IMR-90 (cell line): ENCODE data around the gene OSGEP. TPM values are rescaled to one million over a fixed set of nuclear protein-coding genes. Genes with fewer than 3 reads are reported as not detected.
"Not testable (repeated sequence)": the region's sequence is repeated elsewhere in the genome, so short reads cannot be mapped to it uniquely, and the experiment has no call there.

Experiments used
- ATAC-seq: fragments of 200-7000 bp; cut with Tn5 transposase; 2 replicates; pipeline ENCODE4 v1.9.1; 2020; ENCODE audit warnings: low read depth, mild to moderate bottlenecking, moderate library complexity
- BruUV-seq: library from RNA; stranded (reverse); fragments of 400-500 nt; replicated peaks from 2 replicates; lab custom pipeline; 2021; lab: Mats Ljungman, UMichigan
- CTCF ChIA-PET: fragments of 300-600 bp; formaldehyde crosslinking; extraction: SDS; loops from one replicate; lab custom pipeline; 2021; ENCODE audit warnings: antibody characterized with exemption; lab: Yijun Ruan, JAX
- POLR2A ChIA-PET: fragments of 300-600 bp; sonication (Branson Sonifier 250); formaldehyde crosslinking; loops from one replicate; lab custom pipeline; 2022; ENCODE audit warnings: antibody characterized with exemption; ENCODE audit not compliant: unreplicated experiment; lab: Charles Lee
- DNase-seq: peaks from one replicate; pipeline ENCODE4 v3.0.0; 2013
- H2AFZ ChIP-seq: replicated peaks from 2 replicates; pipeline ENCODE3; 2013; ENCODE audit warnings: low read length, mild to moderate bottlenecking; ENCODE audit not compliant: poor library complexity
- H2AK5ac ChIP-seq: 2 replicates; pipeline ENCODE4 v1.6.1; 2013; ENCODE audit warnings: low read depth, low read length, inconsistent platforms
- H2AK9ac ChIP-seq: replicated peaks from 2 replicates; pipeline ENCODE3; 2013; ENCODE audit warnings: mild to moderate bottlenecking, low read depth, low read length, moderate library complexity; ENCODE audit not compliant: poor library complexity
- H2BK120ac ChIP-seq: 2 replicates; pipeline ENCODE4 v1.6.1; 2013; ENCODE audit warnings: low read depth, low read length, inconsistent platforms
- H2BK15ac ChIP-seq: 3 replicates; pipeline ENCODE4 v1.6.1; 2013; ENCODE audit warnings: low read depth, low read length, inconsistent platforms
- H2BK20ac ChIP-seq: 2 replicates; pipeline ENCODE4 v1.6.1; 2013; ENCODE audit warnings: low read depth, mild to moderate bottlenecking, inconsistent platforms, low read length, moderate library complexity
- H2BK5ac ChIP-seq: 2 replicates; pipeline ENCODE4 v1.6.1; 2013; ENCODE audit warnings: mild to moderate bottlenecking, low read depth, low read length, inconsistent platforms; ENCODE audit not compliant: poor library complexity, severe bottlenecking
- H3K14ac ChIP-seq: replicated peaks from 2 replicates; pipeline ENCODE4 v1.6.1; 2013; ENCODE audit warnings: low read depth, low read length, inconsistent platforms
- H3K18ac ChIP-seq: 2 replicates; pipeline ENCODE4 v1.6.1; 2013; ENCODE audit warnings: low read depth, low read length, control low read depth
- H3K23ac ChIP-seq: 2 replicates; pipeline ENCODE4 v1.6.1; 2013; ENCODE audit warnings: low read depth, low read length, inconsistent platforms
- H3K27ac ChIP-seq: 2 replicates; pipeline ENCODE4 v1.5.1; 2013; ENCODE audit warnings: mild to moderate bottlenecking, control low read depth, low read length; ENCODE audit not compliant: insufficient read depth
- H3K27me3 ChIP-seq: 2 replicates; pipeline ENCODE4 v1.6.1; 2013; ENCODE audit warnings: low read length; ENCODE audit not compliant: control insufficient read depth, insufficient read depth
- H3K36me3 ChIP-seq: 2 replicates; pipeline ENCODE4 v1.6.1; 2013; ENCODE audit warnings: low read length, mixed read lengths; ENCODE audit not compliant: control insufficient read depth, insufficient read depth
- H3K4ac ChIP-seq: 2 replicates; pipeline ENCODE4 v1.6.1; 2013; ENCODE audit warnings: low read depth, low read length, inconsistent platforms
- H3K4me1 ChIP-seq: 2 replicates; pipeline ENCODE4 v1.6.1; 2013; ENCODE audit warnings: low read length, mixed read lengths; ENCODE audit not compliant: control insufficient read depth, insufficient read depth
- H3K4me2 ChIP-seq: 2 replicates; pipeline ENCODE4 v1.6.1; 2013; ENCODE audit warnings: low read depth, mild to moderate bottlenecking, control low read depth, low read length, moderate library complexity
- H3K4me3 ChIP-seq: 2 replicates; pipeline ENCODE4 v1.5.1; 2013; ENCODE audit warnings: low read depth, mild to moderate bottlenecking, control low read depth, low read length, moderate library complexity; ENCODE audit not compliant: insufficient read depth
- H3K56ac ChIP-seq: 2 replicates; pipeline ENCODE4 v1.6.1; 2013; ENCODE audit warnings: low read length, inconsistent platforms; ENCODE audit not compliant: insufficient read depth; ENCODE audit errors: extremely low read depth
- H3K79me1 ChIP-seq, 2 experiments: 2 replicates each; pipeline ENCODE4 v1.6.1; 2013; ENCODE audit warnings: low read length in 2 of 2, inconsistent platforms in 1 of 2, low read depth in 1 of 2
- H3K9ac ChIP-seq: 2 replicates; pipeline ENCODE4 v1.6.1; 2013; ENCODE audit warnings: low read depth, low read length, control low read depth
- H3K9me1 ChIP-seq: 2 replicates; pipeline ENCODE4 v1.6.1; 2013; ENCODE audit warnings: low read length, inconsistent platforms; ENCODE audit not compliant: insufficient read depth
- H3K9me3 ChIP-seq: 2 replicates; pipeline ENCODE4 v1.6.1; 2013; ENCODE audit warnings: low read length; ENCODE audit not compliant: control insufficient read depth, insufficient read depth
- H4K20me1 ChIP-seq: 2 replicates; pipeline ENCODE4 v1.6.1; 2013; ENCODE audit warnings: low read length, inconsistent platforms; ENCODE audit not compliant: insufficient read depth
- H4K5ac ChIP-seq: 2 replicates; pipeline ENCODE4 v1.6.1; 2013; ENCODE audit warnings: mild to moderate bottlenecking, low read depth, low read length, control low read depth
- H4K8ac ChIP-seq, 2 experiments: 2 replicates each; pipeline ENCODE4 v1.6.1; 2013; ENCODE audit warnings: low read depth in 2 of 2, low read length in 2 of 2, control low read depth in 1 of 2, inconsistent platforms in 1 of 2
- H4K91ac ChIP-seq: 2 replicates; pipeline ENCODE4 v1.6.1; 2013; ENCODE audit warnings: low read depth, low read length, inconsistent platforms; ENCODE audit not compliant: insufficient read depth
- CHD1 ChIP-seq: IDR thresholded peaks from 2 replicates; pipeline ENCODE4 v1.6.1; 2012; ENCODE audit warnings: low read depth, low read length, improper control_type of control experiment
- MAFK ChIP-seq: IDR thresholded peaks from 2 replicates; pipeline ENCODE4 v1.6.1; 2012; ENCODE audit warnings: low read depth, low read length, improper control_type of control experiment
- NFE2L2 ChIP-seq: fragments of 150-350 bp; IDR thresholded peaks from 2 replicates; pipeline ENCODE4 v1.6.1; 2016; ENCODE audit warnings: low read depth, mild to moderate bottlenecking, low read length
- WGBS, 2 experiments: methylation state at CpG; one replicate each; pipeline versions ENCODE4 v1.1.5 to v1.1.7; 2013; ENCODE audit warnings: missing lambda C conversion rate in 2 of 2; ENCODE audit not compliant: insufficient read length in 1 of 2; ENCODE audit errors: extremely low coverage in 2 of 2; 5-methylcytosine and 5-hydroxymethylcytosine counted together
- dilution Hi-C: fragments of 300-500 bp; cut with HindIII; formaldehyde crosslinking; loops from one replicate; pipeline ENCODE4 v1.14.3; 2018; ENCODE audit warnings: low sequenced_read_pairs; ENCODE audit not compliant: unreplicated experiment
- in situ Hi-C: fragments of 300-500 bp; cut with MboI; formaldehyde crosslinking; loops from 3 replicates; pipeline ENCODE4 v1.14.3; 2019; ENCODE audit warnings: low sequenced_read_pairs, inconsistent platforms, mixed read lengths
- intact Hi-C: fragments of 100-400 bp; cut with micrococcal nuclease; formaldehyde crosslinking; loops from 2 replicates; pipeline ENCODE4 v1.10.0; 2022
- polyA plus RNA-seq, 3 experiments: library from polyadenylated mRNA; depleted of rRNA; stranded (reverse); fragments of >200 nt; gene quantifications; 2 replicates each; pipeline ENCODE4 v1.2.3, GENCODE V29; 2012; ENCODE audit warnings: low replicate concordance in 1 of 3
- total RNA-seq: library from RNA; depleted of rRNA; stranded (reverse); fragments of >200 nt; gene quantifications from 2 replicates; pipeline ENCODE4 v1.2.3, GENCODE V29; 2012

Gene OSGEP
- total and polyA plus RNA-seq, 2 of the 4 experiments (the other 2 are of a cell fraction): 24.7 to 32.4 TPM

DNA sequence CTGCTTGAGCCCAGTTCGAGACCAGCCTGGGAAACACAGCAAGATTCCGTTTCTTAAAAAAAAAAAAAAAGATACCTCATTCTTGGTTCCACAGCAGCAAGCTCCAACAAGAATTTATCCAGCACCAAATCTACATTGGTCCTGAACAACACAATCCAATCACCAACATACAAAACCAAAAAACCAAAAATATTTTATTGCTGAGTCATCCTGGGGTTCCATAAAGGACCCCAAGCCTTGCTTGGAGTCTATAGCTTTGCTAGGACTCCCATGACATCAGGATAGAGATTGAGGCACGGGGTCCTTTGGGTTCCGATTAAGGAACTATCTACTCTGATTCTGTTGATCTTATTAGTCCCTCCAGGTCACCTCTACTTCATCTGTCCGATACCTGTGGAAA is 7.7 kb downstream of the OSGEP start:
- Histone ChIP-seq H3K4me2 (no peak overlapping the region), H3K23ac (no peak overlapping the region), H2BK15ac (no peak overlapping the region), H3K18ac (no peak overlapping the region), H3K27me3 (no peaks in the 10 kb centered on the region), H3K9me1 (no peaks in the 10 kb centered on the region), H3K4me1 (no peaks in the 10 kb centered on the region), H2BK120ac (no peak overlapping the region), H3K36me3 (peaks cover 32% of the 10 kb centered on the region), H4K5ac (no peak overlapping the region), H3K9me3 (no peaks in the 10 kb centered on the region), H3K4me3 (no peak overlapping the region), H2AK9ac (no peak overlapping the region), H3K27ac (no peak overlapping the region), H2AFZ (no peak overlapping the region), H3K4ac (no peak overlapping the region), H3K56ac (no peak overlapping the region), H3K79me1 (no peaks in the 10 kb centered on the region), H4K8ac (no peak overlapping the region), H3K9ac (no peak overlapping the region), H2BK5ac (no peak overlapping the region), H4K91ac (no peak overlapping the region), H4K20me1 (no peaks in the 10 kb centered on the region), H2BK20ac (no peak overlapping the region), H2AK5ac (no peak overlapping the region), H3K14ac (no peak overlapping the region)
- in situ Hi-C loops (no loop called here), intact Hi-C loops (loop anchor here (10.0 kb wide), 1 partner anchor 82 kb away; no protein-coding TSS in a partner anchor), dilution Hi-C loops (no loop called here)
- no TSS peak for BruUV-seq
- DNase-seq: no peak
- TF ChIP-seq CHD1 (no peak), NFE2L2 (peak; percentile 93), MAFK (peak; percentile 42; the same call in 1 of the 2 replicates)
- ATAC-seq: no peak
- WGBS, 2 experiments: 100% methylated on average over 1 of the region's 5 CpGs; no CpG with 5 or more reads in 1 of the 2 experiments
- CTCF ChIA-PET: no interaction called here
- POLR2A ChIA-PET: no interaction called here

DNA sequence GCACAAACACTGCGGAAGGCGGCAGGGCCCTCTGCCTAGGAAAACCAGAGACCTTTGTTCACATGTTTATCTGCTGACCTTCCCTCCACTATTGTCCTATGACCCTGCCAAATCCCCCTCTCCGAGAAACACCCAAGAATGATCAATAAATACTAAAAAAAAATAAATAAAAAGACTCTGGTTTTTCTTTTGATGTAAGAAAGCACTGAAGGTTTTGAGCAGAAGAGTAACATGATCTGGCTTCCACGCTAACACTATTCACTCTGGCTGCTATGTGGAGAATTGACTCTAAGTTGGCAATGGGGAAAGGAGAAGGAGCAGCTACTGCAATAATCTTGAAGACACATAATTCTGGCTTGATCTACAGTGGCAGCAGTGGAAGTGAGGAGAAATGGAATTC is 11.0 kb downstream of the OSGEP start:
- H2BK15ac ChIP-seq, H2BK20ac ChIP-seq, H2AK5ac ChIP-seq, H4K5ac ChIP-seq, H3K27ac ChIP-seq, H3K4ac ChIP-seq, H3K27me3 ChIP-seq, H4K8ac ChIP-seq, dilution Hi-C loops, BruUV-seq, H3K4me2 ChIP-seq, H4K91ac ChIP-seq, H2AK9ac ChIP-seq, H3K18ac ChIP-seq, POLR2A ChIA-PET, H3K9ac ChIP-seq, H3K14ac ChIP-seq, CTCF ChIA-PET, H3K9me3 ChIP-seq, H3K79me1 ChIP-seq, H2BK120ac ChIP-seq, H3K23ac ChIP-seq, H3K56ac ChIP-seq, H2AFZ ChIP-seq, H3K9me1 ChIP-seq, H3K4me3 ChIP-seq, in situ Hi-C loops, H2BK5ac ChIP-seq, DNase-seq, H4K20me1 ChIP-seq, ATAC-seq, H3K4me1 ChIP-seq: not testable (repeated sequence)
- intact Hi-C loops: loop anchor here (10.0 kb wide), 1 partner anchor 79 kb away; no protein-coding TSS in a partner anchor
- H3K36me3 ChIP-seq: peaks cover 23% of the 10 kb centered on the region
- 100% methylated on average over 1 of the region's 4 CpGs; no CpG with 5 or more reads in 1 of the 2 experiments for WGBS, 2 experiments
